A673 (cell line): Measurements from ENCODE around the gene XKR8.
A peak's percentile ranks its signal among the peaks of the same experiment; 100 is the strongest.

Experiments
- CTCF ChIP-seq: fragments of 300-800, 200-600 bp; sonication (generic); conservative IDR thresholded peaks from 2 replicates; pipeline ENCODE4 v1.5.1; 2017; ENCODE audit warnings: low read depth, mild to moderate bottlenecking, antibody characterized with exemption, low read length, moderate library complexity, mixed read lengths
- EZH2 ChIP-seq: fragments of 200-600 bp; sonication (generic); IDR thresholded peaks from 2 replicates; pipeline ENCODE4 v1.6.1; 2017; ENCODE audit warnings: borderline replicate concordance, low read depth, mild to moderate bottlenecking, mixed read lengths, antibody characterized with exemption, low read length; ENCODE audit not compliant: poor library complexity, severe bottlenecking

GRCh38 chr1:27928216-27928954, 31.4 kb upstream of the XKR8 start:
- TF ChIP-seq CTCF (0 out of 2 replicates have a peak, but pooled peaks have one; percentile 14), EZH2 (no peak)
